GM19395 (cell line): ENCODE measurements around the gene BAZ2B.

Source experiments
- ATAC-seq: cut with Tn5 transposase; IDR thresholded peaks from one replicate; pipeline ENCODE4 v1.9.1; 2021; ENCODE audit warnings: mild to moderate bottlenecking, moderate library complexity; ENCODE audit not compliant: unreplicated experiment

Gene BAZ2B

DNA sequence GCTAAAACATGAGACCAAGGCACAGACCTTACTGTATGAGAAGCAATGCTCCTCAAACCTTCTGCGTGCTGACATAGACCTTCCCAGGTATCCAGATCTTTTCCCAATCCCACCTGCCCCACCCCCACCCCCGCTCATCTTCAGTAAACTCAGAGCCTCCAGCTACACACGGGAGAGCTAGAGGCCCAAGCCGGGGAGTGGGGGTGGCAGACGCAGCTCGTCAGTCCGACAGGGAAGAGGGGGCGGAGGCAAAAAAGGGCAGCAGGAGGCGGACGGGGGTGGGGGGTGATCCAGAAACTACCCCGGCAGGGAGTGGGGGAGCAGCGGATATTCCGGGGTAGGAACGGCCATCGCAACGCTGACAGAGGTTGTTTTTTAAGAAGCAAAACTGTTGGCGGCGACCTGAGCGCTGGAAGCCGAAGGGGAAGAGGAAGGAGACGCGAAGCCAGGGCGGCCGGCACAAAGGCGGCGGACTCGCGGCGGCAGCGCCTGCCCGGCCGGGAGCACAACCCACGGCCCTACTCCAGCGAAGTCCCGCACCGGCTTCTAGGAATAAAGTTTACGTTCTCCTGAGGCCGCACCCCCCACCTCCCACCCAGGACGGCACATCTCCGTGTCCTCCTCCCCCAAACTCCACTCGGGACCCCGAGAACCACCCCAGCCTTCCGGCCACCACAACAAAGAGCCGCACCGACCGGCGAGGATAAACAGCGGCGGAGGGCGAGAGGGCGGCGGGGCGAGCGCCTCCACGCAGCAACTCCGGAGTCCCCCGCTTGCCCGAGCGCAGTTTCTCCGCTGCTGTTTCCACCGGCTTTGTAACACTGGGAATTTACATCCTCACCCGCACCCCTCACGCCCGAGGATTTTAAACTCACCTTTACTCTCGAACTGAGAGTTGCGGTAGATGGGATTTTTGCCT is 722 bp downstream of the BAZ2B start:
- ATAC-seq, result peak; percentile 73

DNA sequence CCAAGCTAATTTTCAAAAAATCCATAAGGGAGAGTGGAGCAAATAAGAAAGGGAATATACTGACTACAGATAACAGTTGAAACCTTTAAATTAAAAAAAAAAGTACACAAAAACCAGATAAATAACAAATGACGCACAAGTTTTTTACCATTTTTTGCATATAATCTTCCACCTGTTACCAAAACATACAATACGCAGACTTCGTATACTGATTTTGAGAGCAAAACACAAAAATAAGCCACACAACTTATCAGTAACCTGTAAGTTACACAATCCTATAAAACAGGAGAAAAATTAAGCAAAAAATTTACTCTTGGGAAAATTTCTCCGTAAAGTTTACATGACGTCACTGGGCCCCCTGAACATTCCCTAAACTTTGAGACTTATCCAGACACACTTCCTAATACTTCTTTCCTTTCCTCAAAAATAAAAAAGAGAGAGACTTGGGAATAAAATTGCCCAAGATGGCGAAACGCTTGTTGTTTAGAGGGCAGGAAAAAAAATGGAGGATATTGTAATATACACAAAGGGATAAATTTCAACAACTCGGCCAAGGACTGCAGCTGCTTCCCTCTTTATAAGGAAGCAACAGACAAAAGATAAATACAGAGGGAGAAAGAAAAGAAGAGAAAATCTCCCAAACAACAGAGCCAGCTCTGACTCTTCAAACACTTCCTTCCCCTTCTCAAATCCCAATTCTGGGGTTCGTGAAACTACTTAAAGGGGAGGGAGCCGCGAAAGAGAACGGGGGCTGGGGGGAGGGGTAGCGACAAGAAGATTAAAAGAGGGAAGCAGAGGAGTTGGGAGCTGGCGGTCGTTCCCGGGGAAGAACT is 1.6 kb downstream of the BAZ2B start:
- peak; percentile 22 for ATAC-seq

DNA sequence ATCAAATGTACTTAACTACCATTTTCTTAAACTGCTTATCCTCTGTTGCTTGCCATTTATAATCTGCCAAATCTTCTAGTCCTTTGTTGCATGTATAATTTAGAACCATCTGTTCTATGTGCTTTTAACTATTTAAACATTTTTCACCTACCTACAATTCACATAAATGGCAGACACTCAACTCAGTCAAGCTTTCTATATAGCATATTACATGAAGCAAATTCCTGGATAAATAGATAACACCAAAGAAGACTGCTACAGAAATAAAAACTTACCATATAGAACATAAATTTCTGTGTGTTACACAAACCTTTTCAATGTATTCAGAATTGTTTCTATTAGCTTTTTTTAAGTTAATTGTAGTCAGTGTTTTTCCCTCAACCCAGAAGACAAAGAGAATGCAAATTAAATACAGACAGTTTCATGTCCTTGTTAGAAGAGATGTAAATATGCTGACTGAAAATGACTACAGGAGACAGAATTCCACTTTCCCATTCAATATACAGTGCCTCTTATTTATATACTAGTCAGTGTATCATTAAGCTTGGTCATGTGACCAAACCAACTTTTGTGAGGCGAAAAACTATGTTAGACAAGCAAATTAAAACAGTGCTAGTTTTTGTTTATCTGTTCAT is 2.6 kb downstream of the BAZ2B start:
- ATAC-seq, result no peak

DNA sequence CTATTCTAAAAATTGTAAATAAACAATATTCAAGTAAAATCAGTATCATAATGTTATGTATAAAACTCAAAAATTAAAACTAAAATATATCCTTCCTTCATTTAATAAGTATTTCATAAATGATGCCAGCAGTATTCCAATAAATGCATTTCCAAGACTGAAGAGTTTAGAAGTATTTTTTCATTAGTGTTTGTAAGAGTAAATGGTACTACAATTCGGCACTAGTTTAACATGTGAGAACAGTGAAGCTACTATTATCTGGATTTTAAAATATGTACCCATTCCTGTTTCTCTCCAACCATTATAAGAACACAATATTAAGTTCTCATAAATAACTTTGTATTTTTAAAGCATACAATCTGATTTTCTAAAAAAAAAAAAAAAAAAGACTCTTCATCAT is 3.3 kb downstream of the BAZ2B start:
- ATAC-seq, result no peak

DNA sequence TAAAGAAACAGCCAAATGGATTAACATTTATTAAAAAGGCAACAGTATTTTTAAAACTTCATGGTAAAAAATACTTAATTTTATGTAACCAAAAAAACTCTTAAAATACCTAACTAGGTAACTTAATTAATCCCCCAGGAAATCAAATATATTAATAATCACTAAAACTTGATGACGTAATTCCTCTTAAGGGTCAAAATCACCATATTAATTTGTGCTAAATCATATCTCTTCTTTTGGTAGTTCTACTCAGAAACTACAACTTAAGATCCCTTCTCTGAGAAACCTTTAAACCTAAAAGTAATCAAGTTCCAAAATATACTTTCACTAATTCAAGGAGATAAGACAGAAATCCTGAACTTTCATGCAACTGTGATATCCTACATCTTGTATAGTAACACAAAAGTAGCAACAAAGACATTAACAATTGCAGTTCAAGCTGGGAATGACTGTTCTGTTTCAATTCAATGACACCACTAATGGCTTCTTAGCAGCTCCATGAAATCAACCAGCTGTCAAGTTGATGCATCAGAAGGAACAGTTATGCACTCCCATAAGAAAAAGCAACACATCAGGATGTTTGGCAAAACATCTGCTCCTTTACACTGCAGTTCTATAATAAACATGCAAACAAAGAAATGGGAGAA is 4.0 kb downstream of the BAZ2B start:
- no peak for ATAC-seq

DNA sequence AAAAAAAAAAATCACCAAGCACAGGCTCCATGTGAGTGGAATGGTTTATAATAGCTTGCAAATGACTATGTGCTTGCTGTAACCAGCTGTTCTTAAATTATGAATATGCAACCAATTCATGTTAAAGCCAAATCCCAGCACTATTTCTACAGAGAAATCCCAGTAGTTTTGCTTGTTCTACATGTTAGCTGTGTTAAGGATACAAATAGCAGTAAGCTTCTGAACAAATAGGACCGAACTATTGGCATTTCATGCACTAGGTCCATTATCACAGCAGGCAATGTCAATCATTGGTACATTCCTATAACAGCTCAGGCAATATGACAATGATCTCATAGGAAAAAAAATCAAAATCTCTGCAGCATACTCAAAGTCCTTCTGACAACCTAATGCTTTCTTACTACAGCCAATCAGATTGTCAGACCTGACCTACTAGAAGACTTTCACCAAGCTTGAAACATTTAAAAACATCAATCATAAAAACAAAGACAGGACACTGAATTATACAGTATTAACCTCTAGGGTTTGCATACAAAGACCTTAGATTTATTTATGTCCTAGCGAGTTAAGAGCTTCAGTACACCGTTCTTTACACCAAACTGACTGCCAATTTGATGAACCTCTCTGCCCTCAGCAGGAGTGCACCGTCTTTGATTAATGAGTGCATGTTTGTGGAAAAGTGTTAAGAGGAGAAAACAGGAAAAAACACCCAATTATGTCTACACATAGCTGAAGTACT is 6.4 kb downstream of the BAZ2B start:
- no peak for ATAC-seq

DNA sequence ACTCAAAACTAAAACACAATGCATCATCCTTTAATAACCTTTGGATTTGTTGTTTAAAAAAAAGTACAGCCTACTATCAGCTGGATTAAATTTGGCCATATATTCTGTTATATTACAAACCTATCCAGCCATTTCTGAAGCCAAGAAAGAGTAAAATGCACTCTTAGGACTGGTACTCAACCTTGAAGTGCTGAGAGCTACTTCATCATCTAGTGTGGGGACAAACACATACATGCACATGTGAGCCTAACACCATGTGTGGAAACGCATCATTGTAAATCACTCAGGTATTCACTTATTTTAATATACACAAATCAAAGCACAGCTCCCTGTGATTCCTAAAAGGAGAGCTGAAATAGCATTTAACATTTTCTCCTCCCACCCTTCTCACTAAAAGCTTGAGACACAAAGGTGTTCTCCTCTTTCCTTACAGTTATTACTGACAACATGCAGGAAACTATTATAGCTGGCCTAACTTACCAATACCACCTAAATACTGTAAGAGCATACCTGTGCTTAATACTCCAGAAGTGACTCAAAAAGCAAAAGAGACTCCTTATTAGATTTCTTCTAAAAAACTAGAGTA is 7.5 kb downstream of the BAZ2B start:
- ATAC-seq, result no peak

DNA sequence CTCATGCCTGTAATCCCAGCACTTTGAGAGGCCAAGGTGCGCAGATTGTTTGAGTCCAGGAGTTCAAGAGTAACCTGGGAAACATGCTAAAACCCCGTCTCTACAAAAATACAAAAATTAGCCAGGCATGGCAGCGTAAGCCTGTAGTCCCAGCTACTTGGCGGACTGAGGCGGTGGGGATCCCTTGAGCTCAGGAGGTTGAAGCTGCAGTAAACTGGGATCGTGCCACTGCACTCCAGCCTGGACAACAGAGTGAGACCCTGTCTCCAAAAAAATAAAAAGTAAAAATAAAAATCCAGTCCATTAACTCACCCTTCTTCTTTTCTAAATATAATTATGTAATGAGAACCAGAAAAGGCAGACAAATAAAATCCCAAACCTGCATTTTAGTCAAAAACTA is 8.2 kb downstream of the BAZ2B start:
- ATAC-seq, result no peak

DNA sequence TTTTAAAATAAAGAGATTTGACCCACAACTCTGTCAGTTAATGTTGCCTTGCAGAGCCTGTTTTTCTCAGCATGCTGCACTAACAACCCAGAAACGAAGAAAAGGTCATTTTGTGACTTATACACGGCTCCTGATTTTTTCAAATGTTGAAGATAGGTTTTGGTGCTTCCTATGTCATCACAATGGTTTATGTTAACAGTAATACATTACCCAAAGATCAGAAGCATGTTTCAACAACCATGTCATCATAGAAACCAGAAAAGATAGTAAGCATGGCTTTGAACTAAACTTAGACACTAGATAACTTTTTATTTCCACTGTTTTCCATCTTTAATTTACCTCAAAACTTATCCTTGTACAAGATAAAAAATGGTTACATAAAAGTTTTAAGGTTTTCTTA is 10.1 kb downstream of the BAZ2B start:
- ATAC-seq, result no peak

DNA sequence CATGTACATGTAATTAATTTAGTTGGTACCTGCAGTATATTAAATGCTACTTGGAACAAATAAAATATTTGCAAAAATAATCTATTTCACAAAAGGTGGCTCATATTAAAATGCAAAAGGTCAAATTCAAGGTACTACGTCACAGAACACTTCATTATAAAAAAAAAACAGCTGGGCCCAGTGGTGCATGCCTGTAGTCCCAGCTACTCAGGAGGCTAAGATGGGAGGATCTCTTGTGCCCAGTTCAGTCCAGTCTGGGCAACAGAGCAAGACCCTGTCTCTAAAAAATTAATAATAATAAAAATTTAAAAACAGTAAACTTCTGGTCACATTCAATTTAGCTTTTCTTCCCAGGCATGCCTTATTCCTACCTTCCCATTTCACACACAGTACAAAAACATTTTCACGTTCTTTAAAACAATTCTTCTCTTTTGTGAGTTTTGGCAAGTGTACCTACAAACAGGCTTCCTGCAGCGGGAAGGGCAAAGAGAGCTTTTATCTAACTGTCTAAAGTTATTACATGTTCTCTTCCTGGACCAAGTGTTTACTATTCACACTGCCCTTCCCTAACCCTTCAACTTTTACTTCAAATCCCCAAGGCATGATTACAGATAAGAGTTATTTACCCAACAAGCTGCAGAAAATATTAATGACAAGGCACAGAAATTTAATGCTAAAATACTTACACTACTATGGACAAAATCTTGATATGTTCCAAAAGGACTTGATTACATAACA is 10.7 kb downstream of the BAZ2B start:
- no peak for ATAC-seq

DNA sequence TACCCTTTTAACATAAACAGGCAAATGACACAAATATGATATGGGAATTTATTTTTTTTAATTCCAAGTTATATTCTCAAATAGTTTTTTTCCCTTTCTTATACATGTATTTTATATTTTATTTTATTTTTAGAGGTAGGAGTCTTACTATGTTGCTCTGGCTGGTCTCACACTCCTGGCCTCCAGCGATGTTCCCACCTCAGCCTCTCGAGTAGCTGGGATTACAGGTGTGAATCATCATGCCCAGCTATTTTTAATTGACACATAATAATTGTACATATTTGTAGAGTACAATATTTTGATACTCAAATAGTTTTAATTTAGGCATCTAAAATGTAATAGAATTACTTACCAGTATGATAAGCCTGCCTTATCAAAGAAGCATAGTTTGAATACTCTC is 12.2 kb downstream of the BAZ2B start:
- no peak for ATAC-seq

DNA sequence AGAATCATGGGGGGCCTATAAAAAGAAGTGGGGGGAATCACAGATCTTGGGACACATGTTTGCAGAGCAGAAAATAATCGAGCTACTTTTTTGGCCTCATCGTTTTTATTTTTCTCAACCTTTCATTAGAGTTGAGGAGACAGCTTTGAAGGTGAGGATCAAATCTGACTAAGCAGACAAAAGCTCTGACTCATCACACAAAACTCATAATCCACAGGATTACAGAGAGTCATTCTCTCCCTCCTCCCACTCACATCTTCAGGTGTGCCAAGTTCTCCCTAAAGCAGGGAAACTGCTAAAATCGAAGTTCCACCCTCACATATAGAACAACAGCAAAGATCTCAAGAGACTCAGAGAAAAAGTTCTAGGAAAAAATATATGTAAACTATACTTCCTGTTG is 15.6 kb downstream of the BAZ2B start:
- ATAC-seq, result no peak

DNA sequence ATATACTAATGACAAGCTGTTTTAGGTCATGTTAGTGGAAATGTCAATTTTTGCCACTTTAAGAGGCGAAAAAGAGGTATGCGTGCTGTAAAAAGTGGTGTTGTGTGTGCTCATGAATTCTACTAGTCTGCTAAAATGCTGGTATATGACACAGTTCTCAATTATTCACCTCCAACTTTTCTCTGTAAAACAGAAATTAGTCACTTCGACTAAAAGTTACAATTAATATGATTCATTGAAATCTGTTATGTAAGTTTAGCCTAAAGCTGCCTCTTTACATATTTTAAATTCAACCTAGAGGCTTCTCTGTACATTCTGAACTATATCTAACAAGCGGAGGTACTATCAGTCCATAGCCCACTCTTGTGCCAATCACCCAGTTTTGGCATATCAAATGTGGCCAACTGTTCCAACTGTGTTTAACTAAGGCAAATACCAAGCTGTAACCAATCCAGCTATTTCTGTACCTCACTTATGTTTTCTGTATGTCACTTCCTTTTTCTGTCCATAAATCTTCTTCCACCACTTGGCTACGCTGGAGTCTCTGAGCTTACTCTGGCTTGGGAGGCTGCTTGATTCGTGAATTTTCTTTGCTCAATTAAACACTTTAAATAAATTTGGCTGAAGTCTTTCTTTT is 20.8 kb downstream of the BAZ2B start:
- ATAC-seq, result no peak

DNA sequence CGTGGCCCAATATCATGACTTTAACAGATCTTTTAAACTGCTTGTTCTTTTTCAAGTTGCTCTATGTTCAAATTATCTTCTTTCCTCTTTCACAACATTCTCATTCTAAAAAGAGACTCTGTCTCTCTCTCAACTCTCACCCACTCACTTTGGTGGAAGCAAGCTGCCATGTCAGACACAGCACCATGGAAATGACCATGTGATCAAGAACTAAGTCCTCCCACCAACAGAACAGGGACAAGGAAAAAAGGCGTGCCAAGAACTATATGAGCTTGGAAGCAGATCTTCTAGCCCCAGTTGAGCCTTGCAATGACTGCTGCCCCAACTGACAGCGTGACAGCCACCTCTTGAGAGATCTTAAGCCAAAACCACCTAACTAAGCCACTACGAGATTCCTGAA is 23.9 kb downstream of the BAZ2B start:
- no peak for ATAC-seq

DNA sequence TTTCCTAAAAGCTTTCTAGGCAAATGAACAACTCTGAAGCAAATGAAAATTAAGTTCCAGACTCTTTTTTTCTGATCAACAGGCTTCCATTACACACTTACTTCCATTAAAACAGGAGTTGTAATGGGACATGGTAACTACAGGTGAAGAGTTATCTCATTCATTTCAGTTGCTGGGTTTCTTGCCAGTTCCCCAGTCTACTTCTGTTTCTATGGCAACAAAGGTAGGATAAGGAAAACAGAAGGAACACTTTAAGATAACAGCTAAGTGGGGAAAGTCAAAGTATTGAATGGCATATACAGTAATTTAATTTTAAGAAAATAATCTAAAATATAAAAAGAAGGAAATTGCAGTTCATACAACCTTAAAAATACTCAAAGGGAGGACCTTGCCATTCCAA is 25.1 kb downstream of the BAZ2B start:
- no peak for ATAC-seq

DNA sequence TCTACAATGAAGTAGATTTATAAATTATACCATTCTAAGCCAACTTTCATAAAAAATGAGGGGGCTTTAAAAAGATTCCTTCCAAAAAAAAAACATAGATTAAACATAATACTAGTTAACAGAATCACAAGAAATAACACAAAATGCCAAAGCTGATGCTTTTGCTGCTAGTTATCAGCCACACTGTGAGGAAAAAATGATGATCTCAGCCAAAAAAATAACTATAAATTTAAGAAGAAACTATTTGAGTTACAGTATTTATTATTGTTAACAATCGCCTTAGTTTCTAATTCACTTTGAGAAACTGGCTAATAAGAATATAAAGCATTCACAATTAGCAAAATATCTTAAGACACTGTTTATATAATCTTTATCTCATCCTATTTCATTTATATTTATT is 27.1 kb downstream of the BAZ2B start:
- ATAC-seq, result no peak

DNA sequence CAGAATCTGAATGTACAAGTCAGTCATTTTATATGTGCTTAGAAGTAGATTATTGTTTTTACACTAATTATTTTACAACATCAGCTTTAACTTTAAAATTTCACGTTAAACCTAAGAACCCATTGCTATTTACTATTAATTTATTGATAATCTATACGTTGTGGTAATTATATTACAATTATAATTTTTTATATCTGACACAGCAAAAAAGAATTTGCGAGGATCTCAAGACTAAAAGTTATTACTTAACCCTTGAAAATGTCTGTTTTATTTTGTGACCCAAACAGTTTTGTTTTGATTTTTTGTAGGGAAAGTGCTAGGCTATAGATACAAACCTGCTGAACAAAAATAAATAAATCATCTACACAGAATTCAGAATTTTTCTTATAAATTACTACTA is 30.3 kb downstream of the BAZ2B start:
- ATAC-seq, result no peak

DNA sequence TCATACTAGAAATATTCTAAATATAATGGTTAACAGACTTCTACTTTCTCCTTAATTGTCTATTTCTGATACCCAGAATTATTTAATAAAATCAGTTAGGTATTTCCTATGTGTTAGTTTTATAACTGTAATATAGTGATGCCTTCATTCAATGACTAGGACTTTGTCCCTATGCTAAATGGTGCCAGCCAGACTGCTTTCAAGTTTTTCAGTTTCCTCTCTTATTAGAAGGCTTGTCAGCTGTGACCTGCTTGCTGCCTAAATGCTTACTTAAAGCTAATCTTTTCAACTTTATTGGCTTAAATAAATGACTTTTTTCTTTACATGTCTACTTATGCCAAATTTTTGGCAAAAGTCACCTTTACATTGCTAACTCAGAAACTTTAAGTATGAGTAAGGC is 30.7 kb downstream of the BAZ2B start:
- ATAC-seq, result no peak

DNA sequence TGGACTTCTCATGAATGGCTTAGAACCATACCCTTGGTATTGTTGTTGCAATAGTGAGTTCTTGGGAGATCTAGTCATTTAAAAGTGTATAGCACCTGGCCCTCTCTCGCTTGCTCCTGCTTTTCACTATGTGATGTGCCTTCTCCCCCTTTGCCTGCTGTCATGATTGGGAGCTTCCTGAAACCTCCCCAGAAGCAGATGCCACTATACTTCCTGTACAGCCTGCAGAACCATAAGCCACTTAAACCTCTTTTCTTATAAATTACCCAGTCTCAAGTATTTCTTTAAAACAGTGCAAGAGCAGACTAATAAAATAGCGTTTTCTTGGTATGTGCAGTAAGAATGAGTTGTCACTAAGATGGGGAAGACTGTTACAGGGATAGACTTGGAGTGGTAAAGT is 31.6 kb downstream of the BAZ2B start:
- no peak for ATAC-seq
